Astrocyte (in vitro differentiated cells and primary cell): ENCODE data around the gene RMDN3. TPM values are rescaled to one million over a fixed set of nuclear protein-coding genes. Genes with fewer than 3 reads are reported as not detected.

ENCODE experiments used
- DNase-seq: peaks from one replicate; pipeline ENCODE4 v3.0.0-alpha.2; 2010; ENCODE audit warnings: low read depth
- FAIRE-seq: peaks from 2 replicates; lab custom pipeline; 2011; peaks lifted over from hg19 to GRCh38; lab: Jason Lieb, UNC
- H2AFZ ChIP-seq: 2 replicates; pipeline ENCODE4 v1.6.0; 2012; ENCODE audit warnings: low read depth, low read length, inconsistent platforms
- H3K27ac ChIP-seq: 2 replicates; pipeline ENCODE4 v1.5.1; 2011; ENCODE audit warnings: low read depth, low read length, inconsistent platforms
- H3K27me3 ChIP-seq: 2 replicates; pipeline ENCODE4 v1.6.0; 2011; ENCODE audit warnings: low read length, inconsistent platforms; ENCODE audit not compliant: insufficient read depth
- H3K36me3 ChIP-seq: 2 replicates; pipeline ENCODE4 v1.5.1; 2011; ENCODE audit warnings: low read length, inconsistent platforms; ENCODE audit not compliant: insufficient read depth
- H3K4me1 ChIP-seq: 2 replicates; pipeline ENCODE4 v1.5.1; 2011; ENCODE audit warnings: low read length, inconsistent platforms; ENCODE audit not compliant: insufficient read depth
- H3K4me2 ChIP-seq: 2 replicates; pipeline ENCODE4 v1.6.0; 2012; ENCODE audit warnings: low read length, inconsistent platforms
- H3K4me3 ChIP-seq: 2 replicates; pipeline ENCODE4 v1.5.1; 2011; ENCODE audit warnings: low read depth, mild to moderate bottlenecking, low read length, inconsistent platforms; ENCODE audit not compliant: insufficient read depth
- H3K79me2 ChIP-seq: 2 replicates; pipeline ENCODE4 v1.6.0; 2012; ENCODE audit warnings: mild to moderate bottlenecking, low read length, inconsistent platforms; ENCODE audit not compliant: insufficient read depth
- H3K9ac ChIP-seq: 2 replicates; pipeline ENCODE4 v1.6.0; 2012; ENCODE audit warnings: mild to moderate bottlenecking, low read length, inconsistent platforms
- H3K9me3 ChIP-seq: 2 replicates; pipeline ENCODE4 v1.5.1; 2012; ENCODE audit warnings: low read depth, mild to moderate bottlenecking, low read length, inconsistent platforms; ENCODE audit not compliant: insufficient read depth
- H4K20me1 ChIP-seq: 2 replicates; pipeline ENCODE4 v1.6.0; 2012; ENCODE audit warnings: low read length, inconsistent platforms; ENCODE audit not compliant: insufficient read depth
- H3K27ac Mint-ChIP-seq: one replicate; pipeline ENCODE4 v1.8.0; 2021; ENCODE audit warnings: mild to moderate bottlenecking, mixed read lengths; ENCODE audit not compliant: unreplicated experiment
- H3K27me3 Mint-ChIP-seq: one replicate; pipeline ENCODE4 v1.8.0; 2021; ENCODE audit warnings: low read depth, mixed read lengths; ENCODE audit not compliant: unreplicated experiment
- H3K36me3 Mint-ChIP-seq: one replicate; pipeline ENCODE4 v1.8.0; 2021; ENCODE audit warnings: low read depth, mixed read lengths; ENCODE audit not compliant: unreplicated experiment
- H3K4me1 Mint-ChIP-seq: one replicate; pipeline ENCODE4 v1.8.0; 2021; ENCODE audit warnings: low read depth, mixed read lengths; ENCODE audit not compliant: unreplicated experiment
- H3K4me3 Mint-ChIP-seq: one replicate; pipeline ENCODE4 v1.8.0; 2021; ENCODE audit warnings: mild to moderate bottlenecking, moderate library complexity, mixed read lengths; ENCODE audit not compliant: unreplicated experiment
- H3K9me3 Mint-ChIP-seq: one replicate; pipeline ENCODE4 v1.8.0; 2021; ENCODE audit warnings: mild to moderate bottlenecking, mixed read lengths; ENCODE audit not compliant: unreplicated experiment
- CTCF ChIP-seq: IDR thresholded peaks from 2 replicates; pipeline ENCODE4 v1.5.1; 2011; ENCODE audit warnings: low read depth, mild to moderate bottlenecking, inconsistent platforms, low read length, moderate library complexity; ENCODE audit not compliant: insufficient read depth
- EZH2 ChIP-seq: IDR thresholded peaks from 2 replicates; pipeline ENCODE4 v1.6.1; 2012; ENCODE audit warnings: mild to moderate bottlenecking, low read length, inconsistent platforms; ENCODE audit not compliant: insufficient read depth
- total RNA-seq: library from RNA; stranded (reverse); gene quantifications from 2 replicates; pipeline ENCODE4 v1.2.1, GENCODE V29; 2021

Gene RMDN3
- total RNA-seq, 1 donor from 2014 or later: 32.0 TPM

DNA sequence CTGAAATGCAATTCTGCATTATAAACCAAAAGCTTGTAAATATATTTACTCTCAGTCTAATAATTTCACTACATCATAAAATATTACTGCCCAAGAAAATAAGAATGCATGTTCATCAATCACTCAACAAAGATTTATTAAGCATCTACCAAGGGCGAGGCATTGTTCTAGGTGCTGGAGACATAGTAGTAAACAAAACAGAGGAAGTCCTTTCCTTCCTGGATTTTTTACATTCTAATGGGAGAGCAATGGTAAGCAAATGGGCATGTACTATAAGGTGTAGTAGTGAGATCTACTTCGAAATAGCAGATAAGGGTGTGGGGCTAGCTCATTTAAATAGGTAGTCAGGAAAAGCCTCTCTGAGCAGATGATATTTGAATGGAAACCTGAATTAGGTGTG is 41.0 kb upstream of the RMDN3 start:
- Mint-ChIP-seq H3K4me3 (no peak overlapping the region), H3K36me3 (peaks cover 16% of the 10 kb centered on the region), H3K27ac (no peak overlapping the region), H3K4me1 (peaks cover 15% of the 10 kb centered on the region), H3K9me3 (no peaks in the 10 kb centered on the region), H3K27me3 (no peaks in the 10 kb centered on the region)
- Histone ChIP-seq H3K79me2 (peaks cover 40% of the 10 kb centered on the region), H3K36me3 (peaks cover 3% of the 10 kb centered on the region), H3K4me2 (no peak overlapping the region), H3K27me3 (no peaks in the 10 kb centered on the region), H4K20me1 (peaks cover 18% of the 10 kb centered on the region), H3K27ac (no peak overlapping the region), H2AFZ (no peak overlapping the region), H3K9me3 (no peaks in the 10 kb centered on the region), H3K4me3 (no peak overlapping the region), H3K9ac (no peak overlapping the region), H3K4me1 (peaks cover 16% of the 10 kb centered on the region)
- DNase-seq (no peak), FAIRE-seq (no peak)
- TF ChIP-seq EZH2 (no peak), CTCF (no peak)

GRCh38 chr15:40793216-40793989 is 38.3 kb upstream of the RMDN3 start:
- H3K27ac Mint-ChIP-seq: peak overlapping the region; percentile 38
- Histone ChIP-seq H2AFZ (no peak overlapping the region), H3K79me2 (peaks cover 45% of the 10 kb centered on the region)

More at GRCh38 chr15:40793216-40793989, 38.3 kb upstream of the RMDN3 start:
- no peaks in the 10 kb centered on the region for H3K27me3 Mint-ChIP-seq
- peaks cover 21% of the 10 kb centered on the region for H3K4me1 ChIP-seq
- H3K9me3 ChIP-seq: no peaks in the 10 kb centered on the region
- H3K4me3 Mint-ChIP-seq: no peak overlapping the region
- H3K36me3 ChIP-seq: peaks cover 3% of the 10 kb centered on the region
- H3K36me3 Mint-ChIP-seq: peaks cover 14% of the 10 kb centered on the region
- TF ChIP-seq EZH2 (no peak), CTCF (no peak)
- H3K4me1 Mint-ChIP-seq: peaks cover 14% of the 10 kb centered on the region
- H3K9me3 Mint-ChIP-seq: no peaks in the 10 kb centered on the region
- peak overlapping the region; percentile 5 for H3K4me3 ChIP-seq
- H3K27ac ChIP-seq: peak overlapping the region; percentile 80
- DNase-seq: peak; percentile 94
- H3K27me3 ChIP-seq: no peaks in the 10 kb centered on the region
- peak; percentile 81 for FAIRE-seq
- H3K9ac ChIP-seq: peak overlapping the region; percentile 51
- H4K20me1 ChIP-seq: peaks cover 23% of the 10 kb centered on the region
- H3K4me2 ChIP-seq: peak overlapping the region; percentile 69
